WTC11 (cell line): ENCODE measurements around the gene ISLR. TPM values are rescaled to one million over a fixed set of nuclear protein-coding genes. Genes with fewer than 3 reads are reported as not detected.

Experiments
- ATAC-seq: fragments of 200-7000 bp; cut with Tn5 transposase; 2 replicates; pipeline ENCODE4 v1.10.0; 2021; ENCODE audit warnings: mild to moderate bottlenecking, moderate library complexity
- CTCF ChIA-PET: fragments of 300-600 bp; sonication (Branson Sonifier 250); formaldehyde crosslinking; loops from one replicate; lab custom pipeline; 2021; ENCODE audit warnings: antibody characterized with exemption; lab: Charles Lee
- POLR2A ChIA-PET: fragments of 350-600 bp; sonication (Branson Sonifier 250); formaldehyde crosslinking; loops from one replicate; lab custom pipeline; 2021; ENCODE audit warnings: antibody characterized with exemption; lab: Charles Lee
- DNase-seq: peaks from one replicate; pipeline ENCODE4 v3.0.0; 2021; ENCODE audit warnings: low spot score
- H3K27ac Mint-ChIP-seq: 2 replicates; pipeline ENCODE4 v1.8.0; 2021; ENCODE audit warnings: mixed read lengths
- H3K27me3 Mint-ChIP-seq: 2 replicates; pipeline ENCODE4 v1.8.0; 2021; ENCODE audit warnings: low read depth, mild to moderate bottlenecking, moderate library complexity, mixed read lengths
- H3K36me3 Mint-ChIP-seq: 2 replicates; pipeline ENCODE4 v1.8.0; 2021; ENCODE audit warnings: mixed read lengths
- H3K4me1 Mint-ChIP-seq: 2 replicates; pipeline ENCODE4 v1.8.0; 2022; ENCODE audit warnings: mixed read lengths
- H3K4me3 Mint-ChIP-seq: 2 replicates; pipeline ENCODE4 v1.8.0; 2021; ENCODE audit warnings: mild to moderate bottlenecking, moderate library complexity, mixed read lengths
- H3K9me3 Mint-ChIP-seq: 2 replicates; pipeline ENCODE4 v1.8.0; 2021; ENCODE audit warnings: mixed read lengths
- ETV6 ChIP-seq: sonication (generic); formaldehyde crosslinking; IDR thresholded peaks from 2 replicates; pipeline ENCODE4 v1.8.1; 2022; ENCODE audit warnings: mild to moderate bottlenecking, missing genetic modification reagents
- FOXK1 ChIP-seq: sonication (generic); formaldehyde crosslinking; IDR thresholded peaks from 2 replicates; pipeline ENCODE4 v1.8.0; 2022; ENCODE audit warnings: mild to moderate bottlenecking, moderate library complexity, missing genetic modification reagents
- GRHL2 ChIP-seq: fragments of 250-450 bp; sonication (Bioruptor Pico); IDR thresholded peaks from 2 replicates; pipeline ENCODE4 v1.8.0; 2022; ENCODE audit warnings: mild to moderate bottlenecking, moderate library complexity; ENCODE audit not compliant: insufficient replicate concordance, severe bottlenecking
- TP53 ChIP-seq: sonication (generic); formaldehyde crosslinking; IDR thresholded peaks from 2 replicates; pipeline ENCODE4 v1.8.1; 2023; ENCODE audit warnings: mild to moderate bottlenecking, missing genetic modification reagents
- ZNF232 ChIP-seq: sonication (generic); formaldehyde crosslinking; IDR thresholded peaks from 2 replicates; pipeline ENCODE4 v1.8.0; 2022; ENCODE audit warnings: mild to moderate bottlenecking, missing genetic modification reagents
- total RNA-seq: library from RNA; stranded (reverse); gene quantifications from 3 replicates; pipeline ENCODE4 v1.2.3, GENCODE V29; 2021
- TF ChIP-seq, protein P1 (sequence below): sonication (generic); formaldehyde crosslinking; IDR thresholded peaks from 2 replicates; pipeline ENCODE4 v1.8.1; 2023; ENCODE audit warnings: mild to moderate bottlenecking, missing genetic modification reagents
- TF ChIP-seq, protein P2 (sequence below): sonication (generic); formaldehyde crosslinking; IDR thresholded peaks from 2 replicates; pipeline ENCODE4 v1.8.0; 2022; ENCODE audit warnings: mild to moderate bottlenecking, missing genetic modification reagents
- TF ChIP-seq, protein P3 (sequence below): sonication (generic); formaldehyde crosslinking; IDR thresholded peaks from 2 replicates; pipeline ENCODE4 v1.8.1; 2023; ENCODE audit warnings: mild to moderate bottlenecking, missing genetic modification reagents, borderline replicate concordance
- TF ChIP-seq, protein P4 (sequence below): sonication (generic); formaldehyde crosslinking; IDR thresholded peaks from 2 replicates; pipeline ENCODE4 v1.8.0; 2022; ENCODE audit warnings: mild to moderate bottlenecking, missing genetic modification reagents
- TF ChIP-seq, protein P5 (sequence below): sonication (generic); formaldehyde crosslinking; IDR thresholded peaks from 2 replicates; pipeline ENCODE4 v1.8.0; 2022; ENCODE audit warnings: mild to moderate bottlenecking, missing genetic modification reagents

ISLR gene
- total RNA-seq, 1 experiment from 2014 or later: 0.63 TPM

DNA sequence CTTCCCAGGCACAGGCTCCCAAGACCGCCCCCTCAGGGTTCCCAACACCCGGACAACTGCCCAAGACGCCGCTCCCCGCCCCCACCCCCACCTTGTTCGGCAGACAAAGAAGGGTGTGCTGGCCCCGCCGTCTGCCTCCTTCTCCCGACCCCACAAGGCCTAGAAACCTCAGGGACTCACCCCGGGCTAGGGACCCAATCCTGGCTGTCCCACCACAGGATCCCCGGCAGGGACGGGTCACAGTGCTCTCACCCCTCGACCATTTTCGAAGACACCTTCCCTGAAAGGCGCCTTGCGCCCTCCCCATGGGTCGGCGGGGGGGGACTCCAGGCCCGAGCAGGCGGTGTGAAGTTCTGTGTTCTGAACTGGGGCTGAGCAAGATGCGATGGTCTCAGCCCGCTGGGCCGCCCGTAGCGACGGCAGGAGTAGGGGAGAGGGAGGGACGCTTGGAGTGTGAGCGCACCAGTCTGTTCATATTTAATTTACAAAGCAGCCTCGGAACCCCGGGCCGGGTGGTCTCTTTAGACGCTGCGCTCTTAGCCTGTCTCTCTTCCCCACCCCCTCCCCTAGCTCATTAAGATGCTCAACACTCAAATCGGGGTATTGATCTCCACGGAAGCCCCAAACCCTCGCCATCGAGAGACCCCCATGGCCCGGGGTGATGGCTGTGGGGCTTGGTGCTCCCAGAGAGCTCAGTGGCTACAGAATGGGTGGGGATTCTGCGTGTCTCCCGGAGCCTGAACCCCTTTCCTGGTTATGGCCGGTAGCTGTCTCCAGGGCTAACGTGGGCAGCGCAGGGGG lies 44.5 kb upstream of the ISLR start:
- DNase-seq: no peak
- Mint-ChIP-seq H3K4me3 (peak overlapping the region; percentile 73), H3K9me3 (no peaks in the 10 kb centered on the region), H3K27me3 (peaks cover 90% of the 10 kb centered on the region), H3K36me3 (no peaks in the 10 kb centered on the region; the same call in 1 of the 2 replicates), H3K27ac (no peak overlapping the region), H3K4me1 (peaks cover 57% of the 10 kb centered on the region)
- POLR2A ChIA-PET: interaction anchor here (0.5 to 2.2 kb wide), 6 partner anchors 74 to 429 kb away, joined by 4 to 7 read pairs (median 4); partner anchors contain the start of gene STRA6
- TF ChIP-seq, protein P1, sequence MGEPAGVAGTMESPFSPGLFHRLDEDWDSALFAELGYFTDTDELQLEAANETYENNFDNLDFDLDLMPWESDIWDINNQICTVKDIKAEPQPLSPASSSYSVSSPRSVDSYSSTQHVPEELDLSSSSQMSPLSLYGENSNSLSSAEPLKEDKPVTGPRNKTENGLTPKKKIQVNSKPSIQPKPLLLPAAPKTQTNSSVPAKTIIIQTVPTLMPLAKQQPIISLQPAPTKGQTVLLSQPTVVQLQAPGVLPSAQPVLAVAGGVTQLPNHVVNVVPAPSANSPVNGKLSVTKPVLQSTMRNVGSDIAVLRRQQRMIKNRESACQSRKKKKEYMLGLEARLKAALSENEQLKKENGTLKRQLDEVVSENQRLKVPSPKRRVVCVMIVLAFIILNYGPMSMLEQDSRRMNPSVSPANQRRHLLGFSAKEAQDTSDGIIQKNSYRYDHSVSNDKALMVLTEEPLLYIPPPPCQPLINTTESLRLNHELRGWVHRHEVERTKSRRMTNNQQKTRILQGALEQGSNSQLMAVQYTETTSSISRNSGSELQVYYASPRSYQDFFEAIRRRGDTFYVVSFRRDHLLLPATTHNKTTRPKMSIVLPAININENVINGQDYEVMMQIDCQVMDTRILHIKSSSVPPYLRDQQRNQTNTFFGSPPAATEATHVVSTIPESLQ: no peak
- TF ChIP-seq, protein P2, sequence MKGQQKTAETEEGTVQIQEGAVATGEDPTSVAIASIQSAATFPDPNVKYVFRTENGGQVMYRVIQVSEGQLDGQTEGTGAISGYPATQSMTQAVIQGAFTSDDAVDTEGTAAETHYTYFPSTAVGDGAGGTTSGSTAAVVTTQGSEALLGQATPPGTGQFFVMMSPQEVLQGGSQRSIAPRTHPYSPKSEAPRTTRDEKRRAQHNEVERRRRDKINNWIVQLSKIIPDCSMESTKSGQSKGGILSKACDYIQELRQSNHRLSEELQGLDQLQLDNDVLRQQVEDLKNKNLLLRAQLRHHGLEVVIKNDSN (CRISPR knock-in tag): no peak
- TF ChIP-seq, protein P3, sequence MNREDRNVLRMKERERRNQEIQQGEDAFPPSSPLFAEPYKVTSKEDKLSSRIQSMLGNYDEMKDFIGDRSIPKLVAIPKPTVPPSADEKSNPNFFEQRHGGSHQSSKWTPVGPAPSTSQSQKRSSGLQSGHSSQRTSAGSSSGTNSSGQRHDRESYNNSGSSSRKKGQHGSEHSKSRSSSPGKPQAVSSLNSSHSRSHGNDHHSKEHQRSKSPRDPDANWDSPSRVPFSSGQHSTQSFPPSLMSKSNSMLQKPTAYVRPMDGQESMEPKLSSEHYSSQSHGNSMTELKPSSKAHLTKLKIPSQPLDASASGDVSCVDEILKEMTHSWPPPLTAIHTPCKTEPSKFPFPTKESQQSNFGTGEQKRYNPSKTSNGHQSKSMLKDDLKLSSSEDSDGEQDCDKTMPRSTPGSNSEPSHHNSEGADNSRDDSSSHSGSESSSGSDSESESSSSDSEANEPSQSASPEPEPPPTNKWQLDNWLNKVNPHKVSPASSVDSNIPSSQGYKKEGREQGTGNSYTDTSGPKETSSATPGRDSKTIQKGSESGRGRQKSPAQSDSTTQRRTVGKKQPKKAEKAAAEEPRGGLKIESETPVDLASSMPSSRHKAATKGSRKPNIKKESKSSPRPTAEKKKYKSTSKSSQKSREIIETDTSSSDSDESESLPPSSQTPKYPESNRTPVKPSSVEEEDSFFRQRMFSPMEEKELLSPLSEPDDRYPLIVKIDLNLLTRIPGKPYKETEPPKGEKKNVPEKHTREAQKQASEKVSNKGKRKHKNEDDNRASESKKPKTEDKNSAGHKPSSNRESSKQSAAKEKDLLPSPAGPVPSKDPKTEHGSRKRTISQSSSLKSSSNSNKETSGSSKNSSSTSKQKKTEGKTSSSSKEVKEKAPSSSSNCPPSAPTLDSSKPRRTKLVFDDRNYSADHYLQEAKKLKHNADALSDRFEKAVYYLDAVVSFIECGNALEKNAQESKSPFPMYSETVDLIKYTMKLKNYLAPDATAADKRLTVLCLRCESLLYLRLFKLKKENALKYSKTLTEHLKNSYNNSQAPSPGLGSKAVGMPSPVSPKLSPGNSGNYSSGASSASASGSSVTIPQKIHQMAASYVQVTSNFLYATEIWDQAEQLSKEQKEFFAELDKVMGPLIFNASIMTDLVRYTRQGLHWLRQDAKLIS: no peak
- CTCF ChIA-PET: interaction anchor here (0.8 to 6.0 kb wide), 29 partner anchors 7 to 262 kb away, joined by 3 to 94 read pairs (median 6); partner anchors contain the start of genes PML and STRA6
- ATAC-seq: no peak

DNA sequence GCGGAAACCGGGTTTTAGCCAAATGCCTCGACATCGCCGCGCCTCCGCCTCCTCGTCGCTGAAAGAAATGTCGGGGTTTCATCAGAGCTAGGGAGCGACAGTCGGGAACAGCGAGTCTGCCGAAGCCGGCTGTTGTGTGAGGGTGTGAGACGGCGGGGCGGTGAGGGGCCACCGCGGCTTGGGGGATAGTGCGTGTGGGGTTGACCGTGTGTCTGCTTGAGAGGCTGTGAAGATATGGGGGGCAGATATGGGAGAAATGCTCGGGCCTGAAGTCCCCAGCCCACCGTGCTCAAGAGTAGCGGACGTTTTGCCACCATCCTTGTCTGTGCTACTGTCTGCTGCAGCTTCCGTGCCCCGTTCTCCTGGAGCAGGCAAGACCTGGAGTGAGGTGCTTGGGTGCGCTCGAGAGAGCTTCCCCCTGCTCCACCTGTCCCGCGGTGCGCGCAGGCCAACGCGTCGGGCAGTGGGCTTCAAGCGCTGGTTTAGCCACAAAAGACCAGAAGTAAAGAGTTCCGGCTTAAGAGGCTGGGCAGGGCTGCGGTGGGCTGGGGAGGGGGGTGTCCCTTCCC lies 43.8 kb upstream of the ISLR start:
- Mint-ChIP-seq H3K27me3 (peaks cover 92% of the 10 kb centered on the region), H3K36me3 (no peaks in the 10 kb centered on the region; the same call in 1 of the 2 replicates), H3K4me3 (peak overlapping the region; percentile 73), H3K9me3 (no peaks in the 10 kb centered on the region), H3K27ac (no peak overlapping the region), H3K4me1 (peaks cover 61% of the 10 kb centered on the region)
- TF ChIP-seq TP53 (CRISPR knock-in tag): peak; percentile 43
- TF ChIP-seq FOXK1 (CRISPR knock-in tag): peak; percentile 32; the same call in 1 of the 2 replicates
- TF ChIP-seq GRHL2 (CRISPR knock-in tag): no peak
- no peak for TF ChIP-seq ETV6 (CRISPR knock-in tag)
- TF ChIP-seq ZNF232: no peak
- TF ChIP-seq, protein P4, sequence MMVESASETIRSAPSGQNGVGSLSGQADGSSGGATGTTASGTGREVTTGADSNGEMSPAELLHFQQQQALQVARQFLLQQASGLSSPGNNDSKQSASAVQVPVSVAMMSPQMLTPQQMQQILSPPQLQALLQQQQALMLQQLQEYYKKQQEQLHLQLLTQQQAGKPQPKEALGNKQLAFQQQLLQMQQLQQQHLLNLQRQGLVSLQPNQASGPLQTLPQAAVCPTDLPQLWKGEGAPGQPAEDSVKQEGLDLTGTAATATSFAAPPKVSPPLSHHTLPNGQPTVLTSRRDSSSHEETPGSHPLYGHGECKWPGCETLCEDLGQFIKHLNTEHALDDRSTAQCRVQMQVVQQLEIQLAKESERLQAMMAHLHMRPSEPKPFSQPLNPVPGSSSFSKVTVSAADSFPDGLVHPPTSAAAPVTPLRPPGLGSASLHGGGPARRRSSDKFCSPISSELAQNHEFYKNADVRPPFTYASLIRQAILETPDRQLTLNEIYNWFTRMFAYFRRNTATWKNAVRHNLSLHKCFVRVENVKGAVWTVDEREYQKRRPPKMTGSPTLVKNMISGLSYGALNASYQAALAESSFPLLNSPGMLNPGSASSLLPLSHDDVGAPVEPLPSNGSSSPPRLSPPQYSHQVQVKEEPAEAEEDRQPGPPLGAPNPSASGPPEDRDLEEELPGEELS: peak; percentile 64
- TF ChIP-seq, protein P5, sequence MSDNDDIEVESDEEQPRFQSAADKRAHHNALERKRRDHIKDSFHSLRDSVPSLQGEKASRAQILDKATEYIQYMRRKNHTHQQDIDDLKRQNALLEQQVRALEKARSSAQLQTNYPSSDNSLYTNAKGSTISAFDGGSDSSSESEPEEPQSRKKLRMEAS: peak; percentile 61; the same call in 1 of the 2 replicates
- DNase-seq (peak; percentile 56), ATAC-seq (peak; percentile 1; the same call in 1 of the 2 replicates)
- ChIA-PET POLR2A (interaction anchor here (0.5 to 2.2 kb wide), 4 partner anchors 73 to 237 kb away, joined by 4 to 5 read pairs (median 4); partner anchors contain the start of gene STRA6), CTCF (interaction anchor here (0.5 to 6.0 kb wide), 17 partner anchors 9 to 245 kb away, joined by 3 to 94 read pairs (median 10); partner anchors contain the start of gene STRA6)
